ENCODE results near the gene HERPUD1. TPM values are rescaled to one million over a fixed set of nuclear protein-coding genes. Genes with fewer than 3 reads are reported as not detected.

HERPUD1 gene
- total and polyA plus RNA-seq, 2 of the 13 experiments (the other 11 are each of a cell fraction or from before 2014, with no cell fraction given), result 96.2 to 323 TPM

DNA sequence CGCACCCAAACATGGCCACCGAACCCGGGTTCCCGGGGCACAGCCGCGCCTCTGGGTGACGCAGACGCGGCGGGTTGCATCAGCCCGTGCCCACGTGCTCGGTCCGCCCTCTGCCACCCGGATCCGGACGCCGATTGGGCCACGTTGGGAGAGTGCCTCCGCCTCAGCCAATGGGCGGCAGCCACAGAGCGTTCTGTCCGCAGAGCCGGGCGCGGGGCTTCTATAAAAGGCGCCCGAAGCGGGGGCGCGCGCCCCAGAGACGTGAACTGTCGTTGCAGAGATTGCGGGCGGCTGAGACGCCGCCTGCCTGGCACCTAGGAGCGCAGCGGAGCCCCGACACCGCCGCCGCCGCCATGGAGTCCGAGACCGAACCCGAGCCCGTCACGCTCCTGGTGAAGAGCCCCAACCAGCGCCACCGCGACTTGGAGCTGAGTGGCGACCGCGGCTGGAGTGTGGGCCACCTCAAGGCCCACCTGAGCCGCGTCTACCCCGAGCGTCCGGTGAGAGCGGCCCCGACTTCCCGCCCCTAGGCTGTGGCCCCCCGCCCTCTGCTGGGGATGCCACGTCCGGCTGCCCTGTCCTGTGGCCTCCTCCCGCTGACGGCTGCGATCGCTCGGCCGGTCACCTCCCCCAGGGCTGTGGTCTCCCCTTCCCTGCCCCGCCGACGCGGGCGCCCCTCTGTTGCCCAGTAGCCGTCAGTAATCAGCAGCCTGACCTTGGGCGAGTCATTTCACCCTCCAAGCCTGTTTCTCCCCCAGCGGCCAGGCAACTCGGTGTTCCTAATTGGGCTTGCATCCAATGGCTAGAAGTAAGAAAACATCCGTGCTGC is at the start of gene HERPUD1 (continued):
- TF ChIP-seq SOX13 (IDR thresholded peaks at IDR 0.05) (no peak; the same call in 1 of the 2 replicates), SOX13 (CRISPR knock-in tag; conservative IDR thresholded peaks at IDR 0.05 in 1 of 2, IDR thresholded peaks at IDR 0.05 in 1 of 2) (peak in 1 of 2 experiments; percentile 47; a peak in 2 of 4 replicates), SSRP1 (CRISPR knock-in tag; IDR thresholded peaks at IDR 0.05) (no peak), ZNF143 (CRISPR knock-in tag; IDR thresholded peaks at IDR 0.05) (no peak), ARNT (IDR thresholded peaks at IDR 0.05) (no peak), UBTF (CRISPR knock-in tag; IDR thresholded peaks at IDR 0.05) (peak; percentile 83), YEATS4 (CRISPR knock-in tag; IDR thresholded peaks at IDR 0.05; ENCODE audit: borderline replicate concordance) (peak; percentile 99), BCL6 (CRISPR knock-in tag; IDR thresholded peaks at IDR 0.05) (peak; percentile 70), ZBTB20 (CRISPR knock-in tag; IDR thresholded peaks at IDR 0.05; ENCODE audit: borderline replicate concordance, low read depth) (peak; percentile 66), ZNF790 (CRISPR knock-in tag; IDR thresholded peaks at IDR 0.05; ENCODE audit: borderline replicate concordance) (peak; percentile 66; the same call in 1 of the 2 replicates), CBFB (CRISPR knock-in tag; IDR thresholded peaks at IDR 0.05) (peak; percentile 81), ZNF766 (CRISPR knock-in tag; IDR thresholded peaks at IDR 0.05; ENCODE audit: borderline replicate concordance) (no peak), RBFOX2 (IDR thresholded peaks at IDR 0.05; ENCODE audit: low read depth, low read length) (peak; percentile 100), ZBTB49 (CRISPR knock-in tag; IDR thresholded peaks at IDR 0.05; ENCODE audit: borderline replicate concordance) (peak; percentile 16; the same call in 1 of the 2 replicates), RFXANK (CRISPR knock-in tag; IDR thresholded peaks at IDR 0.05) (peak; percentile 89), KMT2B (CRISPR knock-in tag; IDR thresholded peaks at IDR 0.05) (peak; percentile 85; the same call in 1 of the 2 replicates), ZNF251 (CRISPR knock-in tag; IDR thresholded peaks at IDR 0.05) (no peak), ZMYM2 (CRISPR knock-in tag; IDR thresholded peaks at IDR 0.05) (peak; percentile 79), NFIB (CRISPR knock-in tag; IDR thresholded peaks at IDR 0.05; ENCODE audit: borderline replicate concordance) (0 out of 2 replicates have a peak, but pooled peaks have one; percentile 34), ZNF740 (CRISPR knock-in tag; IDR thresholded peaks at IDR 0.05) (no peak), ZSCAN21 (CRISPR knock-in tag; IDR thresholded peaks at IDR 0.05; ENCODE audit: borderline replicate concordance) (peak; percentile 93), MTA3 (CRISPR knock-in tag; IDR thresholded peaks at IDR 0.05) (no peak), ZSCAN22 (CRISPR knock-in tag; IDR thresholded peaks at IDR 0.05) (no peak; the same call in 1 of the 2 replicates)
- TF ChIP-seq, protein P1, sequence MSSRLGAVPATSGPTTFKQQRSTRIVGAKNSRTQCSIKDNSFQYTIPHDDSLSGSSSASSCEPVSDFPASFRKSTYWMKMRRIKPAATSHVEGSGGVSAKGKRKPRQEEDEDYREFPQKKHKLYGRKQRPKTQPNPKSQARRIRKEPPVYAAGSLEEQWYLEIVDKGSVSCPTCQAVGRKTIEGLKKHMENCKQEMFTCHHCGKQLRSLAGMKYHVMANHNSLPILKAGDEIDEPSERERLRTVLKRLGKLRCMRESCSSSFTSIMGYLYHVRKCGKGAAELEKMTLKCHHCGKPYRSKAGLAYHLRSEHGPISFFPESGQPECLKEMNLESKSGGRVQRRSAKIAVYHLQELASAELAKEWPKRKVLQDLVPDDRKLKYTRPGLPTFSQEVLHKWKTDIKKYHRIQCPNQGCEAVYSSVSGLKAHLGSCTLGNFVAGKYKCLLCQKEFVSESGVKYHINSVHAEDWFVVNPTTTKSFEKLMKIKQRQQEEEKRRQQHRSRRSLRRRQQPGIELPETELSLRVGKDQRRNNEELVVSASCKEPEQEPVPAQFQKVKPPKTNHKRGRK (CRISPR knock-in tag; IDR thresholded peaks at IDR 0.05), result 0 out of 2 replicates have a peak, but pooled peaks have one; percentile 81
